OCI-LY7 (cell line): ENCODE results near the gene PTAFR. TPM values are rescaled to one million over a fixed set of nuclear protein-coding genes. Genes with fewer than 3 reads are reported as not detected.

Source experiments
- BruUV-seq: library from RNA; stranded (reverse); fragments of 400-500 nt; replicated peaks from 2 replicates; lab custom pipeline; 2021; lab: Mats Ljungman, UMichigan
- CTCF ChIA-PET: fragments of 300-600 bp; sonication (Branson Sonifier 250); formaldehyde crosslinking; loops from one replicate; lab custom pipeline; 2022; ENCODE audit warnings: antibody characterized with exemption; ENCODE audit not compliant: unreplicated experiment; lab: Charles Lee
- POLR2A ChIA-PET: fragments of 300-600 bp; sonication (Branson Sonifier 250); formaldehyde crosslinking; loops from one replicate; lab custom pipeline; 2022; ENCODE audit warnings: antibody characterized with exemption; lab: Charles Lee
- DNase-seq: peaks from one replicate; pipeline ENCODE4 v3.0.0-alpha.2; 2015; ENCODE audit warnings: low spot score
- H2AFZ ChIP-seq: fragments of 200-600 bp; sonication (generic), shearing (Covaris generic); 2 replicates; pipeline ENCODE4 v1.6.1; 2014; ENCODE audit warnings: mild to moderate bottlenecking, antibody characterized with exemption, low read length, moderate library complexity
- H3K27ac ChIP-seq: fragments of 200-600 bp; sonication (generic); 2 replicates; pipeline ENCODE4 v1.5.1; 2014; ENCODE audit warnings: mixed run types, low read depth, mild to moderate bottlenecking, moderate library complexity, low read length, inconsistent platforms; ENCODE audit not compliant: poor library complexity, severe bottlenecking
- H3K36me3 ChIP-seq: fragments of 200-600 bp; sonication (generic); 2 replicates; pipeline ENCODE4 v1.6.1; 2014; ENCODE audit warnings: mild to moderate bottlenecking, antibody characterized with exemption, low read length, moderate library complexity, mixed read lengths; ENCODE audit not compliant: insufficient read depth
- H3K4me1 ChIP-seq: fragments of 200-600 bp; sonication (generic); 2 replicates; pipeline ENCODE4 v1.5.1; 2014; ENCODE audit warnings: mild to moderate bottlenecking, low read length; ENCODE audit not compliant: insufficient read depth, poor library complexity, severe bottlenecking
- H3K4me2 ChIP-seq: fragments of 200-600 bp; sonication (generic); 2 replicates; pipeline ENCODE4 v1.6.1; 2014; ENCODE audit warnings: mild to moderate bottlenecking, low read length
- H3K4me3 ChIP-seq: fragments of 200-600 bp; sonication (generic); 2 replicates; pipeline ENCODE4 v1.5.1; 2014; ENCODE audit warnings: mild to moderate bottlenecking, low read depth, low read length; ENCODE audit not compliant: poor library complexity, severe bottlenecking
- H3K79me2 ChIP-seq: fragments of 200-600 bp; sonication (generic); 2 replicates; pipeline ENCODE4 v1.6.1; 2016; ENCODE audit warnings: low read depth, mild to moderate bottlenecking, low read length, moderate library complexity, mixed read lengths; ENCODE audit not compliant: insufficient read depth
- H3K9me2 ChIP-seq: fragments of 200-600 bp; sonication (generic); 2 replicates; pipeline ENCODE4 v1.6.1; 2016; ENCODE audit warnings: mild to moderate bottlenecking, low read length, mixed read lengths; ENCODE audit not compliant: insufficient read depth
- H3K9me3 ChIP-seq: fragments of 200-600 bp; sonication (generic); 2 replicates; pipeline ENCODE4 v1.6.1; 2014; ENCODE audit warnings: mild to moderate bottlenecking, mixed run types, low read length, mixed read lengths
- H4K20me1 ChIP-seq: fragments of 200-600 bp; sonication (generic); 2 replicates; pipeline ENCODE4 v1.6.1; 2014; ENCODE audit warnings: mild to moderate bottlenecking, antibody characterized with exemption, low read length, moderate library complexity, mixed read lengths; ENCODE audit not compliant: insufficient read depth
- EZH2phosphoT487 ChIP-seq: fragments of 200-600 bp; sonication (generic); IDR thresholded peaks from 2 replicates; pipeline ENCODE4 v1.6.1; 2018; ENCODE audit warnings: low read depth, borderline replicate concordance, mild to moderate bottlenecking, mixed run types, antibody characterized with exemption, low read length, moderate library complexity, mixed read lengths
- intact Hi-C: fragments of 100-400 bp; cut with micrococcal nuclease; formaldehyde crosslinking; loops from one replicate; pipeline ENCODE4 v1.10.0; 2022; ENCODE audit not compliant: unreplicated experiment
- total RNA-seq, 2 experiments: library from RNA; depleted of rRNA in 1 of 2; stranded (reverse); fragments of >200 nt in 1 of 2; shearing (Covaris generic) in 1 of 2; gene quantifications; 2 replicates each; pipeline ENCODE4 v1.2.3, GENCODE V29; 2014 to 2022
- TF ChIP-seq, protein P1 (sequence below): fragments of 200-600 bp; sonication (generic); conservative IDR thresholded peaks from 2 replicates; pipeline ENCODE4 v1.5.1; 2014; ENCODE audit warnings: mild to moderate bottlenecking, antibody characterized with exemption, low read length, moderate library complexity, mixed read lengths

The PTAFR gene
- total RNA-seq, 2 experiments from 2014 or later = 8.0 to 32.8 TPM

DNA sequence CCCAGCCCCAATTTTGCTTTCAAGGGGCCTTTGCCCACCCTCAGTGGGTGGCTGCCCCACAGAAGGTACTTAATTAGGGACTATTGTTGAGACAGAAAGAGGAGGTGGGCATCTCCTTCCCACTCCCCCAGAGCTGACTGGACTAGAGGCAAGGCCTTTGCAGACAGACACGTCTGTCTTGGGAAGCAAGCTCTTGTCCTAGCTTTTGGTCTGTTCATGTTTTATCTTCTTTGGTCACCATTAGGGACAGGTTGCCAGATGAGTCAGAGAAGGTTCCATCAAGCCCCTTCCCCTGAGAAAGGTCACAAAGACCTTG is 27.7 kb downstream of the PTAFR start:
- ChIA-PET POLR2A (interaction anchor here (0.6 to 7.7 kb wide), 12 partner anchors 11 to 498 kb away, joined by 3 to 65 read pairs (median 4); partner anchors contain the start of gene PTAFR), CTCF (no interaction called here)
- H3K27ac ChIP-seq = peak overlapping the region; percentile 94

DNA sequence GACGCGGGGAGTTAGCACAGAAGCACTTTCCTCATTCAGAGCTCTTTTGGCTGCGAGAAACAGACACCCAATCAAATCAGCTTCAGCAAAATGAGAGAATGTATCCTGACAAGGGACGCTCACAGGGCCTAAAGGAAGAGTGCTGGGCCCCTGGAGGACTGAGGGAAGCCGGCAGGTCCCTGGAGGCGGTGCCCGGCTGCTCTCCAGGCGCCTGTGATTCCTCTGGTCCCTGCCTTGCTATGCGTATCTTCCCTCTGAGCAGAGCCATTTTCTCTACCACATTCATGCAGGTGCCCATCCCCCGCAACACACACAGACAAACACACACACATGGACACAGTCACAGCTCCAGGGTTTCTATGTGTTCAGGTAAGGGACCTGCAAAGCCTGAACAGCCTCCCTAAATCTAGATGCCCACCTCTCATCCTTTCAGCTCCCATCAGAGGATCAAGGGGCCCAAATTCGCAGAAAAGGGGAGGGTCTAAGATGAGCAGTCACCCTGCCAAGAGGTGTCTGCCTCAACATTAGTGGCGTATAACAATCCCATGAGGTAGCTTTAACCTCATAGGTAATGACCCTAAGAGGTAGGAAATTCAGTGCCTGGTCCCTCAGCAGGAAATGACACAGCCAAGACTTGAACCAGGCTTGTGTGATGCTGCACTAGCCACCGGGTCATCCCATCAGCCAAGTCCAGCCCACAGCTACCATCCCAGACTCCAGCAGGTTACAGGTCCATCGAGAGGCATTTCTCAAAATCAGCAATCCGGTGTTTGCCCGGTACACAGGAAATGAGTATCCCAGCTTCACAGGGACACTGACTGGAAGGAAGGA is 29.0 kb downstream of the PTAFR start:
- POLR2A ChIA-PET = interaction anchor here (0.7 to 7.7 kb wide), 19 partner anchors 9 to 101 kb away, joined by 3 to 65 read pairs (median 5); partner anchors contain the start of genes EYA3 and PTAFR
- peak overlapping the region; percentile 58 for H3K4me3 ChIP-seq

More for the DNA sequence above, 27.7 kb downstream of the PTAFR start:
- H3K79me2 ChIP-seq = peaks cover 56% of the 10 kb centered on the region; the same call in 1 of the 2 replicates
- H3K4me2 ChIP-seq = peak overlapping the region; percentile 86
- intact Hi-C loops = loop anchor here (1.0 kb wide), 1 partner anchor 23 kb away; no protein-coding TSS in a partner anchor
- DNase-seq = no peak
- no peaks in the 10 kb centered on the region for H4K20me1 ChIP-seq
- H3K4me1 ChIP-seq = peaks cover 77% of the 10 kb centered on the region
- H3K4me3 ChIP-seq = no peak overlapping the region
- H3K9me2 ChIP-seq = no peaks in the 10 kb centered on the region
- no peaks in the 10 kb centered on the region for H3K9me3 ChIP-seq
- no peak overlapping the region for H2AFZ ChIP-seq
- TF ChIP-seq, protein P1, sequence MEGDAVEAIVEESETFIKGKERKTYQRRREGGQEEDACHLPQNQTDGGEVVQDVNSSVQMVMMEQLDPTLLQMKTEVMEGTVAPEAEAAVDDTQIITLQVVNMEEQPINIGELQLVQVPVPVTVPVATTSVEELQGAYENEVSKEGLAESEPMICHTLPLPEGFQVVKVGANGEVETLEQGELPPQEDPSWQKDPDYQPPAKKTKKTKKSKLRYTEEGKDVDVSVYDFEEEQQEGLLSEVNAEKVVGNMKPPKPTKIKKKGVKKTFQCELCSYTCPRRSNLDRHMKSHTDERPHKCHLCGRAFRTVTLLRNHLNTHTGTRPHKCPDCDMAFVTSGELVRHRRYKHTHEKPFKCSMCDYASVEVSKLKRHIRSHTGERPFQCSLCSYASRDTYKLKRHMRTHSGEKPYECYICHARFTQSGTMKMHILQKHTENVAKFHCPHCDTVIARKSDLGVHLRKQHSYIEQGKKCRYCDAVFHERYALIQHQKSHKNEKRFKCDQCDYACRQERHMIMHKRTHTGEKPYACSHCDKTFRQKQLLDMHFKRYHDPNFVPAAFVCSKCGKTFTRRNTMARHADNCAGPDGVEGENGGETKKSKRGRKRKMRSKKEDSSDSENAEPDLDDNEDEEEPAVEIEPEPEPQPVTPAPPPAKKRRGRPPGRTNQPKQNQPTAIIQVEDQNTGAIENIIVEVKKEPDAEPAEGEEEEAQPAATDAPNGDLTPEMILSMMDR = no peak
- no peak for TF ChIP-seq EZH2phosphoT487
- BruUV-seq = no TSS peak
- peaks cover 44% of the 10 kb centered on the region for H3K36me3 ChIP-seq

More for the DNA sequence above, 29.0 kb downstream of the PTAFR start:
- intact Hi-C loops = loop anchor here (1.0 kb wide), 3 partner anchors 25 to 56 kb away; no protein-coding TSS in a partner anchor
- CTCF ChIA-PET = interaction anchor here (0.6 to 1.5 kb wide), 5 partner anchors 9 to 56 kb away, joined by 3 to 9 read pairs (median 4); no protein-coding TSS in a partner anchor
- Histone ChIP-seq H3K9me2 (no peaks in the 10 kb centered on the region), H3K4me2 (peak overlapping the region; percentile 86), H3K4me1 (peaks cover 83% of the 10 kb centered on the region), H2AFZ (peak overlapping the region; percentile 64), H4K20me1 (no peaks in the 10 kb centered on the region), H3K9me3 (no peaks in the 10 kb centered on the region), H3K36me3 (peaks cover 33% of the 10 kb centered on the region), H3K27ac (peak overlapping the region; percentile 94), H3K79me2 (peaks cover 42% of the 10 kb centered on the region; the same call in 1 of the 2 replicates)
- TF ChIP-seq, protein P1 = no peak
- TF ChIP-seq EZH2phosphoT487 = no peak
- DNase-seq = peak; percentile 48
- BruUV-seq = TSS peak; percentile 63
